Keratinocyte (primary cell): ENCODE results near the gene MAP3K1. TPM values are rescaled to one million over a fixed set of nuclear protein-coding genes. Genes with fewer than 3 reads are reported as not detected.

Experiments
- DNase-seq: peaks from one replicate; pipeline ENCODE4 v3.0.0-alpha.2; 2011; ENCODE audit warnings: low read depth, missing footprints, low spot score
- FAIRE-seq: peaks from 2 replicates; lab custom pipeline; 2011; peaks lifted over from hg19 to GRCh38; lab: Jason Lieb, UNC
- H2AFZ ChIP-seq: 2 replicates; pipeline ENCODE4 v1.6.0; 2012; ENCODE audit warnings: low read length, control low read depth, inconsistent platforms; ENCODE audit not compliant: control insufficient read depth
- H3K27ac ChIP-seq: 2 replicates; pipeline ENCODE4 v1.5.1; 2011; ENCODE audit warnings: low read length; ENCODE audit not compliant: control insufficient read depth, insufficient read depth
- H3K27me3 ChIP-seq: 3 replicates; pipeline ENCODE4 v1.6.0; 2011; ENCODE audit warnings: low read length; ENCODE audit not compliant: control insufficient read depth, insufficient read depth; ENCODE audit errors: extremely low read depth
- H3K36me3 ChIP-seq, 2 experiments: 2 replicates in 1 of 2; 3 replicates in 1 of 2; pipeline ENCODE4 v1.5.1; 2011; ENCODE audit warnings: low read length in 2 of 2, mild to moderate bottlenecking in 1 of 2; ENCODE audit not compliant: control insufficient read depth in 2 of 2, insufficient read depth in 2 of 2; ENCODE audit errors: extremely low read depth in 1 of 2
- H3K4me1 ChIP-seq: 3 replicates; pipeline ENCODE4 v1.5.1; 2011; ENCODE audit warnings: low read length; ENCODE audit not compliant: control insufficient read depth, insufficient read depth; ENCODE audit errors: extremely low read depth
- H3K4me2 ChIP-seq: 3 replicates; pipeline ENCODE4 v1.6.0; 2011; ENCODE audit warnings: low read depth, low read length; ENCODE audit not compliant: control insufficient read depth, insufficient read depth; ENCODE audit errors: extremely low read depth
- H3K4me3 ChIP-seq, 3 experiments: fragments of 200-600 bp in 1 of 3; sonication (generic) in 1 of 3; 2 replicates in 2 of 3; 3 replicates in 1 of 3; pipeline ENCODE4 v1.5.1; 2011 to 2016; ENCODE audit warnings: low read length in 3 of 3, mild to moderate bottlenecking in 3 of 3, control low read depth in 2 of 3, inconsistent platforms in 1 of 3, low read depth in 1 of 3, mixed read lengths in 1 of 3, mixed run types in 1 of 3, moderate library complexity in 1 of 3; ENCODE audit not compliant: control insufficient read depth in 2 of 3, insufficient read depth in 2 of 3; ENCODE audit errors: extremely low read depth in 1 of 3
- H3K79me2 ChIP-seq: 2 replicates; pipeline ENCODE4 v1.6.0; 2012; ENCODE audit warnings: low read length; ENCODE audit not compliant: control insufficient read depth, insufficient read depth
- H3K9ac ChIP-seq: 3 replicates; pipeline ENCODE4 v1.6.0; 2011; ENCODE audit warnings: low read length; ENCODE audit not compliant: control insufficient read depth, insufficient read depth; ENCODE audit errors: extremely low read depth
- H3K9me1 ChIP-seq: 3 replicates; pipeline ENCODE4 v1.6.0; 2011; ENCODE audit warnings: low read length; ENCODE audit not compliant: control insufficient read depth, insufficient read depth; ENCODE audit errors: extremely low read depth
- H3K9me3 ChIP-seq: 2 replicates; pipeline ENCODE4 v1.5.1; 2012; ENCODE audit warnings: low read depth, low read length; ENCODE audit not compliant: control insufficient read depth
- H4K20me1 ChIP-seq: 3 replicates; pipeline ENCODE4 v1.6.0; 2011; ENCODE audit warnings: low read length; ENCODE audit not compliant: control insufficient read depth, insufficient read depth; ENCODE audit errors: extremely low read depth
- EZH2 ChIP-seq: IDR thresholded peaks from one replicate; pipeline ENCODE4 v1.6.1; 2012; ENCODE audit warnings: inconsistent platforms, mild to moderate bottlenecking, low read length, moderate library complexity
- dilution Hi-C: fragments of 300-500 bp; cut with MboI; formaldehyde crosslinking; loops from one replicate; pipeline ENCODE4 v1.7.0; 2020; ENCODE audit warnings: low sequenced_read_pairs; ENCODE audit not compliant: extremely low pct_ligation_motif_present
- polyA plus RNA-seq, 5 experiments: library from polyadenylated mRNA; depleted of rRNA in 3 of 5; stranded (reverse) in 3 of 5; stranded (forward) in 1 of 5; unstranded in 1 of 5; fragments of >200 nt; gene quantifications; 1 replicate in 1 of 5; 2 replicates in 3 of 5; 3 replicates in 1 of 5; pipeline versions ENCODE4 v1.2.1 to v1.2.3, GENCODE V29; 2011 to 2012; ENCODE audit warnings: missing spikeins in 2 of 5, low read depth in 1 of 5, low replicate concordance in 1 of 5
- TF ChIP-seq, protein P1 (sequence below), 3 experiments: IDR thresholded peaks in 1 of 3; conservative IDR thresholded peaks in 1 of 3; optimal IDR thresholded peaks in 1 of 3; 2 replicates in 2 of 3; 3 replicates in 1 of 3; pipeline versions ENCODE3 to v1.5.1; 2011; ENCODE audit warnings: low read length in 3 of 3, mild to moderate bottlenecking in 3 of 3, moderate library complexity in 2 of 3, control low read depth in 1 of 3, inconsistent platforms in 1 of 3; ENCODE audit not compliant: insufficient read depth in 2 of 3; ENCODE audit errors: extremely low read depth in 1 of 3

Gene MAP3K1
- polyA plus RNA-seq, 1 donor (not counting 4 experiments of a cell fraction or from before 2014, with no cell fraction given): 8.0 TPM

DNA sequence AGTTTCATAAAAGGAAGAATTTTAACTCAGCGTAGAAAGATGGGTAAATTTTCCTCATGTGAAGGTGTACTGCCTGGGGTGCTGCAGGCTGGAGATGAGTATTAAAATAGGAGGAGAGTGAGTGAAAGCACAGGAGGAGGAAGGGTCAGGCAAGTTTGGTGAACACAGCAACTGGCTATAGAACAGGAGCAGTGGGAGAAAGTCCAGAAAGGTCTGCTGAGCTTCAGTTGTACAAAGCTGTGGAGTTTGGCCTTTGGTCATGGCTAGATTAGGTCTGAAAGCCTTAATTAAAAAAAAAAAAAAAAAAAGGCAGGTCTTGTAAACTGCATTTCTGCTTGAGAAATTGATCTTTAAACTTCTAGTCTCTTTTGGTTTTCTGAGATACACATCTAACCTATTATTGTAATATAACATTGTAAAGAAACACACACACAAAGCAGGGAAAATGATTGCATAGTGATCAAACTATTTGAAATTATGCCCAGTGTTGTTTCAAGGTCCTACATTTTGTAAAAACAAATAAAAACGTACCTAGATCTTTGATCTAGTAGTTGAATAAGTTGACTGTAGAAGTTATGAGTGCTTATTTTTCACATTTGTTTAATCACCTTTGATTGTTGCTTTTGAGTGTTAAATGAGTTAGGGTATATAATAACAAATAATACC lies 43.6 kb downstream of the MAP3K1 start:
- Histone ChIP-seq H3K27ac (no peak overlapping the region), H4K20me1 (no peaks in the 10 kb centered on the region), H3K4me3 (no peak overlapping the region), H3K9me1 (no peaks in the 10 kb centered on the region), H3K36me3 (peaks cover 0 to 4% of the 10 kb centered on the region in 2 experiments), H3K9me3 (no peaks in the 10 kb centered on the region), H2AFZ (no peak overlapping the region), H3K4me1 (no peaks in the 10 kb centered on the region), H3K4me2 (no peak overlapping the region), H3K79me2 (peaks cover 4% of the 10 kb centered on the region), H3K27me3 (no peaks in the 10 kb centered on the region), H3K9ac (no peak overlapping the region)
- TF ChIP-seq EZH2: no peak
- TF ChIP-seq, protein P1, sequence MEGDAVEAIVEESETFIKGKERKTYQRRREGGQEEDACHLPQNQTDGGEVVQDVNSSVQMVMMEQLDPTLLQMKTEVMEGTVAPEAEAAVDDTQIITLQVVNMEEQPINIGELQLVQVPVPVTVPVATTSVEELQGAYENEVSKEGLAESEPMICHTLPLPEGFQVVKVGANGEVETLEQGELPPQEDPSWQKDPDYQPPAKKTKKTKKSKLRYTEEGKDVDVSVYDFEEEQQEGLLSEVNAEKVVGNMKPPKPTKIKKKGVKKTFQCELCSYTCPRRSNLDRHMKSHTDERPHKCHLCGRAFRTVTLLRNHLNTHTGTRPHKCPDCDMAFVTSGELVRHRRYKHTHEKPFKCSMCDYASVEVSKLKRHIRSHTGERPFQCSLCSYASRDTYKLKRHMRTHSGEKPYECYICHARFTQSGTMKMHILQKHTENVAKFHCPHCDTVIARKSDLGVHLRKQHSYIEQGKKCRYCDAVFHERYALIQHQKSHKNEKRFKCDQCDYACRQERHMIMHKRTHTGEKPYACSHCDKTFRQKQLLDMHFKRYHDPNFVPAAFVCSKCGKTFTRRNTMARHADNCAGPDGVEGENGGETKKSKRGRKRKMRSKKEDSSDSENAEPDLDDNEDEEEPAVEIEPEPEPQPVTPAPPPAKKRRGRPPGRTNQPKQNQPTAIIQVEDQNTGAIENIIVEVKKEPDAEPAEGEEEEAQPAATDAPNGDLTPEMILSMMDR (optimal IDR thresholded peaks at IDR 0.05 in 1 of 3, IDR thresholded peaks at IDR 0.05 in 1 of 3, conservative IDR thresholded peaks at IDR 0.05 in 1 of 3; ENCODE audit: extremely low read depth in 1 of 3, insufficient read depth in 2 of 3, low read length in 3 of 3): no peak
- DNase-seq: no peak
- dilution Hi-C loops: no loop called here
- no peak for FAIRE-seq

DNA sequence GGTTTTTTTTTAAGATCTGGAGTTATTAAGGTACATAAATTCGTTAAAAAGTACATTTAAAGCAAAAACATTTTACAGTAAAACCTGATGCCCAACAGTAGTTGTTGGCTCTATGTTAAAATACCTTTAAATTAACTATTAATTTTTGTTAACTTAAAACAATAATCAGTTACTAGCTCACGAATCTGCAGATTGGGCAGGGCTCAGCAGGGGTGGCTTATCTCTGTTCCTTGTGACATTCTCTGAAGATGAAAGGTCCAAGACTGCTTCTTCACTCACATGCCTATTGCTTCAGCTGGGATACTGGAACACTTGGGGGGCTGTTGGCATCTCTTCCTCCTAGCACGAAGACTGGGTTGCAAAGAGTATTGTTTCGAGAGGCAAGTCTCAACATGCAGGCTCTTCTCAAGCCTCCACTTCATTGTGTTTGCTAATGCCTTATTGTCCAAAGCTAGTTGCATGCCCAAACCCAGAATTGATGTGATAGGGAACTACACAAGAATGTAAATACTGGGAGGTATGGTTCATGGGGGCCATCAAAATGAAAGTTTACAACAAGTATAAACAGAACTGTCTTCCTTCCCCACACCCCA lies 46.6 kb downstream of the MAP3K1 start:
- Histone ChIP-seq H3K27ac (no peak overlapping the region), H3K79me2 (no peaks in the 10 kb centered on the region), H3K36me3 (peaks cover 1 to 9% of the 10 kb centered on the region in 2 experiments), H4K20me1 (no peaks in the 10 kb centered on the region), H3K27me3 (no peaks in the 10 kb centered on the region), H3K4me1 (no peaks in the 10 kb centered on the region), H3K4me2 (no peak overlapping the region), H2AFZ (no peak overlapping the region), H3K9me3 (no peaks in the 10 kb centered on the region), H3K4me3 (no peak overlapping the region), H3K9ac (no peak overlapping the region), H3K9me1 (no peaks in the 10 kb centered on the region)
- no peak for TF ChIP-seq EZH2
- TF ChIP-seq, protein P1 (optimal IDR thresholded peaks at IDR 0.05 in 1 of 3, IDR thresholded peaks at IDR 0.05 in 1 of 3, conservative IDR thresholded peaks at IDR 0.05 in 1 of 3; ENCODE audit: extremely low read depth in 1 of 3, insufficient read depth in 2 of 3, low read length in 3 of 3): no peak
- dilution Hi-C loops: no loop called here
- FAIRE-seq: peak; percentile 44
- DNase-seq: no peak
